GM12878 (cell line): ENCODE measurements around the gene C1QB. TPM values are rescaled to one million over a fixed set of nuclear protein-coding genes. Genes with fewer than 3 reads are reported as not detected.

Experiments used
- CBFB ChIP-seq: IDR thresholded peaks from 2 replicates; pipeline ENCODE4 v1.6.1; 2016; ENCODE audit warnings: antibody characterized with exemption, low read depth
- EED ChIP-seq: sonication (generic); IDR thresholded peaks from 2 replicates; pipeline ENCODE4 v1.6.1; 2016; ENCODE audit warnings: antibody characterized with exemption, low read depth
- IRF4 ChIP-seq: IDR thresholded peaks from 2 replicates; pipeline ENCODE4 v1.6.1; 2011; ENCODE audit warnings: low read depth, low read length
- JUND ChIP-seq: IDR thresholded peaks from 2 replicates; pipeline ENCODE4 v1.6.1; 2012; ENCODE audit warnings: low read depth, mild to moderate bottlenecking, low read length, improper control_type of control experiment, moderate library complexity
- MYC ChIP-seq: IDR thresholded peaks from 2 replicates; pipeline ENCODE4 v1.6.1; 2011; ENCODE audit warnings: mild to moderate bottlenecking, low read length, moderate library complexity, inconsistent platforms; ENCODE audit not compliant: insufficient read depth, insufficient replicate concordance, insufficient read length, severe bottlenecking
- NFYB ChIP-seq: IDR thresholded peaks from 2 replicates; pipeline ENCODE4 v1.6.1; 2011; ENCODE audit warnings: low read depth, mild to moderate bottlenecking, low read length, improper control_type of control experiment, moderate library complexity; ENCODE audit not compliant: insufficient read depth
- NR2C2 ChIP-seq: IDR thresholded peaks from 2 replicates; pipeline ENCODE4 v1.6.1; 2011; ENCODE audit warnings: borderline replicate concordance, low read depth; ENCODE audit not compliant: control insufficient read depth, insufficient read length
- SIX5 ChIP-seq: IDR thresholded peaks from 2 replicates; pipeline ENCODE4 v1.6.1; 2011; ENCODE audit warnings: mild to moderate bottlenecking, low read depth, low read length, moderate library complexity; ENCODE audit not compliant: severe bottlenecking
- SMC3 ChIP-seq: IDR thresholded peaks from 2 replicates; pipeline ENCODE4 v1.6.1; 2011; ENCODE audit warnings: low read length, improper control_type of control experiment, borderline replicate concordance
- SPI1 ChIP-seq: IDR thresholded peaks from 2 replicates; pipeline ENCODE4 v1.6.1; 2011; ENCODE audit warnings: low read depth, mild to moderate bottlenecking, low read length, moderate library complexity, borderline replicate concordance; ENCODE audit not compliant: insufficient read depth
- WRNIP1 ChIP-seq: IDR thresholded peaks from 2 replicates; pipeline ENCODE4 v1.6.1; 2011; ENCODE audit warnings: low read depth, low read length, improper control_type of control experiment, borderline replicate concordance
- YY1 ChIP-seq: IDR thresholded peaks from 2 replicates; pipeline ENCODE4 v1.6.1; 2011; ENCODE audit warnings: low read depth, mild to moderate bottlenecking, low read length
- ZNF207 ChIP-seq: fragments of 450-650 bp; IDR thresholded peaks from 2 replicates; pipeline ENCODE4 v1.6.1; 2014; ENCODE audit warnings: antibody characterized with exemption, mild to moderate bottlenecking, borderline replicate concordance
- ZNF384 ChIP-seq: IDR thresholded peaks from 2 replicates; pipeline ENCODE4 v1.6.1; 2012; ENCODE audit warnings: low read depth, mild to moderate bottlenecking, low read length, improper control_type of control experiment, borderline replicate concordance
- polyA plus RNA-seq, 11 experiments: library from polyadenylated mRNA; depleted of rRNA in 4 of 11; unstranded in 6 of 11; stranded (reverse) in 5 of 11; fragments of >200 nt; fragmentation: Nextera tagmentation in 4 of 11; fragmentation: Illumina TruSeq in 1 of 11; extraction: Ambion mirVana in 4 of 11; extraction: Trizol in 1 of 11; gene quantifications; 1 replicate in 1 of 11; 2 replicates in 10 of 11; pipeline versions ENCODE4 v1.2.1 to v1.2.3, GENCODE V29; 2011 to 2016; ENCODE audit warnings: inconsistent platforms in 2 of 11, missing spikeins in 2 of 11, low read depth in 1 of 11
- total RNA-seq, 4 experiments: library from RNA; depleted of rRNA in 3 of 4; stranded (reverse); fragments of >200 nt in 3 of 4; fragmentation: Illumina TruSeq in 1 of 4; extraction: Trizol in 1 of 4; gene quantifications; 2 replicates each; pipeline versions ENCODE4 v1.2.1 to v1.2.3, GENCODE V29; 2013 to 2021
- TF ChIP-seq, protein P1 (sequence below), 3 experiments: IDR thresholded peaks in 2 of 3; conservative IDR thresholded peaks in 1 of 3; 2 replicates each; pipeline ENCODE4 v1.5.1; 2011; ENCODE audit warnings: low read depth in 3 of 3, low read length in 3 of 3, mild to moderate bottlenecking in 3 of 3, control low read depth in 2 of 3, moderate library complexity in 2 of 3, inconsistent platforms in 1 of 3, mixed read lengths in 1 of 3; ENCODE audit not compliant: control insufficient read depth in 2 of 3, insufficient read depth in 1 of 3; ENCODE audit errors: extremely low read depth in 1 of 3
- TF ChIP-seq, protein P2 (sequence below): fragments of 450-650 bp; IDR thresholded peaks from 2 replicates; pipeline ENCODE4 v1.6.1; 2017; ENCODE audit warnings: mild to moderate bottlenecking, moderate library complexity
- TF ChIP-seq, protein P3 (sequence below): fragments of 150-350 bp; IDR thresholded peaks from 2 replicates; pipeline ENCODE4 v1.6.1; 2014; ENCODE audit warnings: mild to moderate bottlenecking, low read depth, low read length

The C1QB gene
- total and polyA plus RNA-seq, 10 of the 15 experiments (the other 5 are each of a cell fraction or from before 2014, with no cell fraction given), result 0.62 TPM; not detected in 9

DNA sequence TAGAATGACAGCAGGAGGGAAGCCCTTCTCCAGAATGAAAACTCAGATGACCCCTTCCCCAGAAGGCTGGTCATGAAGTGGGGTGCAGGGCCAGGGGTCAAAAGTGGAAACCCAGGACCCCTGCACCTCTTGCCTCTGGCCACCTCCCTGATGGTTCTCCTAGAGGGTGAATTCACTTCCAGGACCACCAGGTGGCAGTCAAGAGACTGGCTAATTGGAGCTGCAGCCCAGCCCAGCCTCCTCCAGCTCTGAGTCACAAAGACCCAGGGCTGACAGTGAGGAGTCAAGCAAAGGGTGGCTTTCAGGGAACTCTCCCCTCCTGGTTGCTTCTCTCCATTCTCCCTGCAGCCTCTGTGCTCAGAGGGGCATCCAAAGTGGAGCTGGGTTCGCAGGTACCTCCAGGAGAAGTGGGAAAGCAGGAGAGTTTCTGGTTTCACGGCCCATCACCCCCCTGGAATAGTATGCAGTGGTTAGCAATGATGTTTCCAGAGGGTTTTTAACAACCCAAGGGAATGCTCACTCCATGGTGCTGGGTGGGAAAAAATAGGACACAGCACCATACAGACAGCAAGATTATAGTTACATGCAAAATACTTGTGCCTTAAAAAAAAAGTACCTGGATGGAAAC, 51.5 kb downstream of the C1QB start (continued):
- TF ChIP-seq, protein P1, sequence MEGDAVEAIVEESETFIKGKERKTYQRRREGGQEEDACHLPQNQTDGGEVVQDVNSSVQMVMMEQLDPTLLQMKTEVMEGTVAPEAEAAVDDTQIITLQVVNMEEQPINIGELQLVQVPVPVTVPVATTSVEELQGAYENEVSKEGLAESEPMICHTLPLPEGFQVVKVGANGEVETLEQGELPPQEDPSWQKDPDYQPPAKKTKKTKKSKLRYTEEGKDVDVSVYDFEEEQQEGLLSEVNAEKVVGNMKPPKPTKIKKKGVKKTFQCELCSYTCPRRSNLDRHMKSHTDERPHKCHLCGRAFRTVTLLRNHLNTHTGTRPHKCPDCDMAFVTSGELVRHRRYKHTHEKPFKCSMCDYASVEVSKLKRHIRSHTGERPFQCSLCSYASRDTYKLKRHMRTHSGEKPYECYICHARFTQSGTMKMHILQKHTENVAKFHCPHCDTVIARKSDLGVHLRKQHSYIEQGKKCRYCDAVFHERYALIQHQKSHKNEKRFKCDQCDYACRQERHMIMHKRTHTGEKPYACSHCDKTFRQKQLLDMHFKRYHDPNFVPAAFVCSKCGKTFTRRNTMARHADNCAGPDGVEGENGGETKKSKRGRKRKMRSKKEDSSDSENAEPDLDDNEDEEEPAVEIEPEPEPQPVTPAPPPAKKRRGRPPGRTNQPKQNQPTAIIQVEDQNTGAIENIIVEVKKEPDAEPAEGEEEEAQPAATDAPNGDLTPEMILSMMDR (IDR thresholded peaks at IDR 0.05 in 2 of 3, conservative IDR thresholded peaks at IDR 0.05 in 1 of 3; ENCODE audit: control insufficient read depth in 2 of 3, extremely low read depth in 1 of 3, insufficient read depth in 1 of 3, low read depth in 3 of 3, low read length in 3 of 3), result peak; percentile 83 to 90 (median 88)
- TF ChIP-seq IRF4 (0 out of 2 replicates have a peak, but pooled peaks have one; percentile 43), WRNIP1 (no peak), ZNF207 (no peak), CBFB (no peak), MYC (no peak), ZNF384 (no peak), EED (no peak), SIX5 (no peak), SMC3 (peak; percentile 90), JUND (no peak), NFYB (no peak), SPI1 (no peak), NR2C2 (no peak), YY1 (peak; percentile 50; the same call in 1 of the 2 replicates)
- TF ChIP-seq, protein P2, sequence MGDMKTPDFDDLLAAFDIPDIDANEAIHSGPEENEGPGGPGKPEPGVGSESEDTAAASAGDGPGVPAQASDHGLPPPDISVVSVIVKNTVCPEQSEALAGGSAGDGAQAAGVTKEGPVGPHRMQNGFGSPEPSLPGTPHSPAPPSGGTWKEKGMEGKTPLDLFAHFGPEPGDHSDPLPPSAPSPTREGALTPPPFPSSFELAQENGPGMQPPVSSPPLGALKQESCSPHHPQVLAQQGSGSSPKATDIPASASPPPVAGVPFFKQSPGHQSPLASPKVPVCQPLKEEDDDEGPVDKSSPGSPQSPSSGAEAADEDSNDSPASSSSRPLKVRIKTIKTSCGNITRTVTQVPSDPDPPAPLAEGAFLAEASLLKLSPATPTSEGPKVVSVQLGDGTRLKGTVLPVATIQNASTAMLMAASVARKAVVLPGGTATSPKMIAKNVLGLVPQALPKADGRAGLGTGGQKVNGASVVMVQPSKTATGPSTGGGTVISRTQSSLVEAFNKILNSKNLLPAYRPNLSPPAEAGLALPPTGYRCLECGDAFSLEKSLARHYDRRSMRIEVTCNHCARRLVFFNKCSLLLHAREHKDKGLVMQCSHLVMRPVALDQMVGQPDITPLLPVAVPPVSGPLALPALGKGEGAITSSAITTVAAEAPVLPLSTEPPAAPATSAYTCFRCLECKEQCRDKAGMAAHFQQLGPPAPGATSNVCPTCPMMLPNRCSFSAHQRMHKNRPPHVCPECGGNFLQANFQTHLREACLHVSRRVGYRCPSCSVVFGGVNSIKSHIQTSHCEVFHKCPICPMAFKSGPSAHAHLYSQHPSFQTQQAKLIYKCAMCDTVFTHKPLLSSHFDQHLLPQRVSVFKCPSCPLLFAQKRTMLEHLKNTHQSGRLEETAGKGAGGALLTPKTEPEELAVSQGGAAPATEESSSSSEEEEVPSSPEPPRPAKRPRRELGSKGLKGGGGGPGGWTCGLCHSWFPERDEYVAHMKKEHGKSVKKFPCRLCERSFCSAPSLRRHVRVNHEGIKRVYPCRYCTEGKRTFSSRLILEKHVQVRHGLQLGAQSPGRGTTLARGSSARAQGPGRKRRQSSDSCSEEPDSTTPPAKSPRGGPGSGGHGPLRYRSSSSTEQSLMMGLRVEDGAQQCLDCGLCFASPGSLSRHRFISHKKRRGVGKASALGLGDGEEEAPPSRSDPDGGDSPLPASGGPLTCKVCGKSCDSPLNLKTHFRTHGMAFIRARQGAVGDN, result no peak
- TF ChIP-seq, protein P3, sequence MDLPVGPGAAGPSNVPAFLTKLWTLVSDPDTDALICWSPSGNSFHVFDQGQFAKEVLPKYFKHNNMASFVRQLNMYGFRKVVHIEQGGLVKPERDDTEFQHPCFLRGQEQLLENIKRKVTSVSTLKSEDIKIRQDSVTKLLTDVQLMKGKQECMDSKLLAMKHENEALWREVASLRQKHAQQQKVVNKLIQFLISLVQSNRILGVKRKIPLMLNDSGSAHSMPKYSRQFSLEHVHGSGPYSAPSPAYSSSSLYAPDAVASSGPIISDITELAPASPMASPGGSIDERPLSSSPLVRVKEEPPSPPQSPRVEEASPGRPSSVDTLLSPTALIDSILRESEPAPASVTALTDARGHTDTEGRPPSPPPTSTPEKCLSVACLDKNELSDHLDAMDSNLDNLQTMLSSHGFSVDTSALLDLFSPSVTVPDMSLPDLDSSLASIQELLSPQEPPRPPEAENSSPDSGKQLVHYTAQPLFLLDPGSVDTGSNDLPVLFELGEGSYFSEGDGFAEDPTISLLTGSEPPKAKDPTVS, result no peak
